ENCODE results near the gene GALNT3. TPM values are rescaled to one million over a fixed set of nuclear protein-coding genes. Genes with fewer than 3 reads are reported as not detected.
A peak's percentile ranks its signal among the peaks of the same experiment; 100 is the strongest.

Gene GALNT3
- total and polyA plus RNA-seq, 2 donors (not counting 1 experiment from before 2014, with no cell fraction given): 5.7 to 15.9 TPM

DNA sequence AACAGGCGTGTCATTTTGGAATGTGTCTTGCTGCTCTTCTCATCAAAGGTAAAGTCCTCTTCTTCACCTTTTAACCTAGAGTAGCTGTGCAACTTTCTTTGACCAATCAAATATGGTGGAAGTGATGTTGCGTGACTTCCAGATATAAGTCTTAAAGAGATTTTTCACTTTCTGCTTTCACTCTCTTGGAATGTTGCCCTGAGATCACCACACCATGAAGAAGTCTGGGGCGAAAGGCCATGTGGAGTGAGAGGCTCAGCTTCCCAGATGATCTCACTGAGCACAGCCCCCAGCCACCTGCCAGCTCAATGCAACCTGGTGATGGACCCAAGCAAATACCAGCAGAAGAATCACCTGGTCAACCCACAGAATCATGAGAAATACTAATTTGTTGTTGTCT is 7.1 kb upstream of the GALNT3 start:
- ATAC-seq (ENCODE audit: low read depth) (no peak), DNase-seq (no peak)
- intact Hi-C loops (cut with micrococcal nuclease): no loop called here
- TF ChIP-seq, protein P1, sequence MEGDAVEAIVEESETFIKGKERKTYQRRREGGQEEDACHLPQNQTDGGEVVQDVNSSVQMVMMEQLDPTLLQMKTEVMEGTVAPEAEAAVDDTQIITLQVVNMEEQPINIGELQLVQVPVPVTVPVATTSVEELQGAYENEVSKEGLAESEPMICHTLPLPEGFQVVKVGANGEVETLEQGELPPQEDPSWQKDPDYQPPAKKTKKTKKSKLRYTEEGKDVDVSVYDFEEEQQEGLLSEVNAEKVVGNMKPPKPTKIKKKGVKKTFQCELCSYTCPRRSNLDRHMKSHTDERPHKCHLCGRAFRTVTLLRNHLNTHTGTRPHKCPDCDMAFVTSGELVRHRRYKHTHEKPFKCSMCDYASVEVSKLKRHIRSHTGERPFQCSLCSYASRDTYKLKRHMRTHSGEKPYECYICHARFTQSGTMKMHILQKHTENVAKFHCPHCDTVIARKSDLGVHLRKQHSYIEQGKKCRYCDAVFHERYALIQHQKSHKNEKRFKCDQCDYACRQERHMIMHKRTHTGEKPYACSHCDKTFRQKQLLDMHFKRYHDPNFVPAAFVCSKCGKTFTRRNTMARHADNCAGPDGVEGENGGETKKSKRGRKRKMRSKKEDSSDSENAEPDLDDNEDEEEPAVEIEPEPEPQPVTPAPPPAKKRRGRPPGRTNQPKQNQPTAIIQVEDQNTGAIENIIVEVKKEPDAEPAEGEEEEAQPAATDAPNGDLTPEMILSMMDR (IDR thresholded peaks at IDR 0.05): no peak
- ChIA-PET CTCF (no interaction called here), POLR2A (no interaction called here)
- peaks cover 4% of the 10 kb centered on the region for H3K4me1 Mint-ChIP-seq
- peaks cover 5% of the 10 kb centered on the region for H3K9me3 Mint-ChIP-seq (ENCODE audit: insufficient read depth)
- no peak overlapping the region for H3K4me3 Mint-ChIP-seq
- no peak overlapping the region for H3K9ac ChIP-seq (ENCODE audit: low read length)
- H3K4me1 ChIP-seq (ENCODE audit: control insufficient read depth in 2 of 2, insufficient read depth in 2 of 2, low read length in 2 of 2): no peaks in the 10 kb centered on the region
- WGBS (ENCODE audit: insufficient coverage): 100% methylated on average over 1 of the region's 3 CpGs
- H3K27me3 ChIP-seq (replicated peaks in 1 of 4; ENCODE audit: control extremely low read depth in 1 of 4, control insufficient read depth in 3 of 4, insufficient read depth in 4 of 4, low read length in 3 of 4): no peaks in the 10 kb centered on the region
- H3K79me2 ChIP-seq (ENCODE audit: control insufficient read depth, insufficient read depth, low read length): no peaks in the 10 kb centered on the region
- no peak overlapping the region for H3K4me2 ChIP-seq (replicated peaks; ENCODE audit: low read depth, low read length, poor library complexity, severe bottlenecking)
- no peak overlapping the region for H2AFZ ChIP-seq (ENCODE audit: insufficient read depth, low read depth, low read length, poor library complexity, severe bottlenecking)
- no peaks in the 10 kb centered on the region for H3K27me3 Mint-ChIP-seq
- no peaks in the 10 kb centered on the region for H4K20me1 ChIP-seq (ENCODE audit: control insufficient read depth, insufficient read depth, low read length, poor library complexity, severe bottlenecking)
- H3K4me3 ChIP-seq (ENCODE audit: control extremely low read depth in 1 of 5, extremely low read depth in 1 of 5, insufficient read depth in 1 of 5, low read depth in 2 of 5, low read length in 4 of 5): no peak overlapping the region
- H3K27ac Mint-ChIP-seq: no peak overlapping the region
- no peak overlapping the region for H3K27ac ChIP-seq (ENCODE audit: low read length in 2 of 2)
- H3K36me3 ChIP-seq (replicated peaks in 1 of 2; ENCODE audit: control extremely low read depth in 1 of 2, control insufficient read depth in 1 of 2, extremely low read depth in 1 of 2, insufficient read depth in 2 of 2, low read length in 1 of 2): no peaks in the 10 kb centered on the region
- H3K9me3 ChIP-seq (ENCODE audit: control extremely low read depth in 1 of 3, control insufficient read depth in 2 of 3, insufficient read depth in 1 of 3, low read length in 2 of 3): no peaks in the 10 kb centered on the region

DNA sequence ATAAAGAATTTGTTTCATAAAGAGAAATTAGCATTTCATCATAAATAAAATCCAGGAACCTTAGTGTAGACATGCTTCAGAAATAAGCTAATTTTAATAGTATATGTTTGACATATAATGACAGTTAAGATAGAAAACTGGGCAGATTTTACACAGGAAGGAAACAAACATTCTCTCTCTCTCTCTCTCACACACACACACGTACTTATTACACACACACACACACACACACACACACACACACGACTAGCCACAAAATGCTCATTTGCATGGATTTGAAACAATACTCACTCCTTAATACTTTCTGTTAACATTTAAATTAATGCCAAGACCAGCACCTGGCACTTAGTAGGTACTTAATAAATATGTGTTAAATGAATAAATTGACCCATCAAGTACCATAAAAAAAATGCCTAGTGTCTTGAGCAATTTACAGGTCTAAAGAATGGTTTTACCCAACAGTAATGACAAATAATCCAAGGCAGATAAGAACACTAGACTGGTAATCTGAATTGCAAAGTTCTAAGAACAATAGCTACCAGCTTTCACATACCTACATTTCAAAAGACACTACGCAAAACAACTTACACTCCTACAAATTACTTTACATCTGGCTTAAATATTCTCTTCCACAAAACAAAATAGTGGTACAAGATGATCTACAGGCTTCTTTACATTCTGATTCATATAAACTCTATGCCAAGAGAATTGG is 2.9 kb upstream of the GALNT3 start:
- TF ChIP-seq, protein P1 (IDR thresholded peaks at IDR 0.05): no peak
- no peak for TF ChIP-seq EZH2 (IDR thresholded peaks at IDR 0.05; ENCODE audit: borderline replicate concordance, insufficient read depth, low read depth, low read length, poor library complexity, severe bottlenecking)
- DNase-seq: peak; percentile 29

More for the DNA sequence above, 2.9 kb upstream of the GALNT3 start:
- Mint-ChIP-seq H3K4me1 (peaks cover 30% of the 10 kb centered on the region), H3K9me3 (ENCODE audit: insufficient read depth) (peaks cover 5% of the 10 kb centered on the region), H3K27me3 (no peaks in the 10 kb centered on the region), H3K27ac (no peak overlapping the region), H3K4me3 (no peak overlapping the region)
- Histone ChIP-seq H3K4me2 (replicated peaks; ENCODE audit: low read depth, low read length, poor library complexity, severe bottlenecking) (no peak overlapping the region), H3K4me3 (ENCODE audit: control extremely low read depth in 1 of 5, extremely low read depth in 1 of 5, insufficient read depth in 1 of 5, low read depth in 2 of 5, low read length in 4 of 5) (no peak overlapping the region), H3K9me3 (ENCODE audit: control extremely low read depth in 1 of 3, control insufficient read depth in 2 of 3, insufficient read depth in 1 of 3, low read length in 2 of 3) (no peaks in the 10 kb centered on the region), H3K9ac (ENCODE audit: low read length) (no peak overlapping the region), H2AFZ (ENCODE audit: insufficient read depth, low read depth, low read length, poor library complexity, severe bottlenecking) (no peak overlapping the region), H3K4me1 (ENCODE audit: control insufficient read depth in 2 of 2, insufficient read depth in 2 of 2, low read length in 2 of 2) (peaks cover 16 to 22% of the 10 kb centered on the region in 2 donors), H3K79me2 (ENCODE audit: control insufficient read depth, insufficient read depth, low read length) (peaks cover 24% of the 10 kb centered on the region), H4K20me1 (ENCODE audit: control insufficient read depth, insufficient read depth, low read length, poor library complexity, severe bottlenecking) (no peaks in the 10 kb centered on the region), H3K36me3 (replicated peaks in 1 of 2; ENCODE audit: control extremely low read depth in 1 of 2, control insufficient read depth in 1 of 2, extremely low read depth in 1 of 2, insufficient read depth in 2 of 2, low read length in 1 of 2) (no peaks in the 10 kb centered on the region), H3K27me3 (replicated peaks in 1 of 4; ENCODE audit: control extremely low read depth in 1 of 4, control insufficient read depth in 3 of 4, insufficient read depth in 4 of 4, low read length in 3 of 4) (no peaks in the 10 kb centered on the region), H3K27ac (ENCODE audit: low read length in 2 of 2) (no peak overlapping the region)
- WGBS (ENCODE audit: insufficient coverage): no CpG with 5 or more reads among the region's 3 CpGs
- ATAC-seq (ENCODE audit: low read depth): no peak
- intact Hi-C loops (cut with micrococcal nuclease): loop anchor here (10.0 kb wide), 1 partner anchor 48 kb away; no protein-coding TSS in a partner anchor
- ChIA-PET POLR2A (no interaction called here), CTCF (no interaction called here)

All from B cell (primary cell).